Breast epithelium (tissue), 3 donors: ENCODE results near the gene NOVA2.

Source experiments
- POLR2A ChIP-seq: fragments of 450-650 bp; IDR thresholded peaks from one replicate; pipeline ENCODE4 v1.6.1; 2016; ENCODE audit warnings: antibody characterized with exemption, mild to moderate bottlenecking, moderate library complexity
- TF ChIP-seq, protein P1 (sequence below), 3 donors: fragments of 450-650 bp; IDR thresholded peaks; one replicate each; pipeline ENCODE4 v1.5.1; 2016 to 2017; ENCODE audit warnings: antibody characterized with exemption in 3 of 3, mild to moderate bottlenecking in 3 of 3, moderate library complexity in 3 of 3

DNA sequence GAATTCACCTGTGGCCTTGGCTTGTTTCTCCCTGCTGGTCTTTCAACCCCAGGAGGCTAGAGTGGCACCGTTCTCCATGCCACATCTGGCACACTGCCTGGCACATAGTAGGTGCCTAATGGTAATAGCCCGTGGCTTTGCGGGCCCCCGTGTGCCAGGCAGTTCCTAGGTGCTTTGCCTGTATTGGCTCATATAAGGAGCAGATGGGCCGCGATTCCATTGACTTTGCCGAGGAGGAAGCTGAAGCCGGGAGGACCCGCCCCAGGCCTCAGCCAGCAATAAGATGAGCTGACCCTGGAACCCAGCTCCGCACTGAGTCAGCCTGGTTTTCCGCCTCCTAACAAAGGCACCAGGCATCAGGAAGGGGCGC, 48.4 kb upstream of the NOVA2 start:
- TF ChIP-seq, protein P1, sequence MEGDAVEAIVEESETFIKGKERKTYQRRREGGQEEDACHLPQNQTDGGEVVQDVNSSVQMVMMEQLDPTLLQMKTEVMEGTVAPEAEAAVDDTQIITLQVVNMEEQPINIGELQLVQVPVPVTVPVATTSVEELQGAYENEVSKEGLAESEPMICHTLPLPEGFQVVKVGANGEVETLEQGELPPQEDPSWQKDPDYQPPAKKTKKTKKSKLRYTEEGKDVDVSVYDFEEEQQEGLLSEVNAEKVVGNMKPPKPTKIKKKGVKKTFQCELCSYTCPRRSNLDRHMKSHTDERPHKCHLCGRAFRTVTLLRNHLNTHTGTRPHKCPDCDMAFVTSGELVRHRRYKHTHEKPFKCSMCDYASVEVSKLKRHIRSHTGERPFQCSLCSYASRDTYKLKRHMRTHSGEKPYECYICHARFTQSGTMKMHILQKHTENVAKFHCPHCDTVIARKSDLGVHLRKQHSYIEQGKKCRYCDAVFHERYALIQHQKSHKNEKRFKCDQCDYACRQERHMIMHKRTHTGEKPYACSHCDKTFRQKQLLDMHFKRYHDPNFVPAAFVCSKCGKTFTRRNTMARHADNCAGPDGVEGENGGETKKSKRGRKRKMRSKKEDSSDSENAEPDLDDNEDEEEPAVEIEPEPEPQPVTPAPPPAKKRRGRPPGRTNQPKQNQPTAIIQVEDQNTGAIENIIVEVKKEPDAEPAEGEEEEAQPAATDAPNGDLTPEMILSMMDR (IDR thresholded peaks at IDR 0.05) = no peak
- no peak for TF ChIP-seq POLR2A
